Mesendoderm (in vitro differentiated cells): Measurements from ENCODE around the gene YPEL3.
A peak's percentile ranks its signal among the peaks of the same experiment; 100 is the strongest.

Experiments
- DNase-seq: peaks from one replicate; pipeline ENCODE4 v3.0.0; 2013
- H2AK5ac ChIP-seq: 2 replicates; pipeline ENCODE4 v1.6.1; 2013; ENCODE audit warnings: low read length, inconsistent platforms
- H2BK120ac ChIP-seq: 2 replicates; pipeline ENCODE4 v1.6.1; 2013; ENCODE audit warnings: low read depth, mild to moderate bottlenecking, low read length, moderate library complexity, mixed read lengths
- H2BK15ac ChIP-seq: replicated peaks from 2 replicates; pipeline ENCODE4 v1.6.1; 2013; ENCODE audit warnings: low read depth, mild to moderate bottlenecking, moderate library complexity
- H2BK5ac ChIP-seq: 2 replicates; pipeline ENCODE4 v1.6.1; 2013; ENCODE audit warnings: low read length, inconsistent platforms
- H3K18ac ChIP-seq: 2 replicates; pipeline ENCODE4 v1.6.1; 2013; ENCODE audit warnings: mild to moderate bottlenecking, low read length, mixed read lengths
- H3K23ac ChIP-seq: one replicate; pipeline ENCODE4 v1.6.1; 2013; ENCODE audit warnings: low read length
- H3K27ac ChIP-seq: 2 replicates; pipeline ENCODE4 v1.5.1; 2013; ENCODE audit warnings: low read depth, mild to moderate bottlenecking, inconsistent platforms, low read length, moderate library complexity
- H3K27me3 ChIP-seq: 2 replicates; pipeline ENCODE4 v1.6.1; 2013; ENCODE audit warnings: low read length, control low read depth, mild to moderate bottlenecking, inconsistent platforms; ENCODE audit not compliant: insufficient read depth, poor library complexity
- H3K36me3 ChIP-seq: 2 replicates; pipeline ENCODE4 v1.6.1; 2013; ENCODE audit warnings: low read length, inconsistent platforms; ENCODE audit not compliant: control insufficient read depth, insufficient read depth
- H3K4ac ChIP-seq: one replicate; pipeline ENCODE4 v1.6.1; 2013; ENCODE audit warnings: low read depth, mild to moderate bottlenecking, low read length, moderate library complexity
- H3K4me1 ChIP-seq: 2 replicates; pipeline ENCODE4 v1.6.1; 2013; ENCODE audit warnings: low read depth, low read length, inconsistent platforms; ENCODE audit not compliant: control insufficient read depth
- H3K4me2 ChIP-seq: 2 replicates; pipeline ENCODE4 v1.6.1; 2013; ENCODE audit warnings: low read length
- H3K4me3 ChIP-seq: 2 replicates; pipeline ENCODE4 v1.5.1; 2013; ENCODE audit warnings: mild to moderate bottlenecking, low read length
- H3K56ac ChIP-seq: one replicate; pipeline ENCODE4 v1.6.1; 2013; ENCODE audit warnings: low read length
- H3K79me1 ChIP-seq: 2 replicates; pipeline ENCODE4 v1.6.1; 2013; ENCODE audit warnings: low read length, inconsistent platforms
- H3K79me2 ChIP-seq: 2 replicates; pipeline ENCODE4 v1.6.1; 2013; ENCODE audit warnings: mild to moderate bottlenecking, low read length; ENCODE audit not compliant: control insufficient read depth, insufficient read depth
- H3K9ac ChIP-seq: 2 replicates; pipeline ENCODE4 v1.6.1; 2013; ENCODE audit warnings: low read length, inconsistent platforms
- H4K5ac ChIP-seq: one replicate; pipeline ENCODE4 v1.6.1; 2013; ENCODE audit warnings: low read length
- H4K8ac ChIP-seq: one replicate; pipeline ENCODE4 v1.6.1; 2013; ENCODE audit warnings: low read depth, mild to moderate bottlenecking, control low read depth, low read length, moderate library complexity
- WGBS: extraction: QIAGEN DNeasy Blood & Tissue Kit; methylation state at CpG from one replicate; pipeline ENCODE4 v1.1.7; 2013; ENCODE audit warnings: low lambda C conversion rate, missing lambda C conversion rate; ENCODE audit not compliant: insufficient coverage; ENCODE audit errors: extremely low coverage; 5-methylcytosine and 5-hydroxymethylcytosine counted together

YPEL3 gene

DNA sequence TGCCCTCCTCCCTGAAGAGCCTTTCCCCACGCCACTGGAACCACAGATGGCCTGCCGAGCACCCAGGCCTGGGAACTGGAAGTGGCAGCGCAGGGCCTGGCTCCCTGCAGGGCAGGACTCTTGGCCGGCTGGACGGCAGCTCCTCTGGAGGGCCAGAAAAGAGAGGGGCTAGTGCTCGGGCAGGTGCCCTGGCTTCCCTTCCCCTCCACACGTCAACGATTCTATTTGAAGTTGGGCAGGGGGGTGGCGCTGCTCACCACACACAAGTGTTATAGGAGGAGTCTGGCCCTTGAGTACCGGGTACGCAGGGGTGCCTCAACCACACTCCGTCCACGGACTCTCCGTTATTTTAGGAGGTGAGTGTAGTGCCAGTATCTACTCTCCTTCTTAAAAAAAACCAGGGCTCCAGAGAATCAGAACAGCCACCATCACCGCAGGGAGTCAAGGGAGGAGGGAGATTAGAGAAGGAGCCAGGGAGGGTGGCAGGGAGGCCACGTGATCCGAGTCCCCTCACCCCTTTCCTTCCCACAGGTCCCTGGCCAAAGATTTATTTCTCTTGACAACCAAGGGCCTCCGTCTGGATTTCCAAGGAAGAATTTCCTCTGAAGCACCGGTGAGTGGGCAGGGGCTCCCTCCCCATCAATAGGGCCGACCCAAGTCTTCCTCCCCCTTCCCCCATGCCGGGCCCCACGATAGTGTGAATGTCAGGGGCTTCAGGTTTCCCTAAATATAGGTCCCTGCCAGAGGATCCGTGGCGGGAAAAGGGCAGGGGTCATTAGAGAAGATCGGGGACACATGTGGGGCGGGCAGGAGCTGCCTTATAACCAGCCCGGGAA, 31.9 kb downstream of the YPEL3 start:
- Histone ChIP-seq H3K9ac (peak overlapping the region; percentile 100), H2AK5ac (no peak overlapping the region), H3K27ac (peak overlapping the region; percentile 100), H2BK5ac (no peak overlapping the region), H3K4me3 (peak overlapping the region; percentile 86), H4K8ac (peak overlapping the region; percentile 28), H3K4ac (peak overlapping the region; percentile 98), H2BK120ac (peak overlapping the region; percentile 46), H3K79me2 (peaks cover 22% of the 10 kb centered on the region), H3K18ac (peak overlapping the region; percentile 31), H3K4me2 (peak overlapping the region; percentile 93), H3K56ac (peak overlapping the region; percentile 100), H3K79me1 (peaks cover 20% of the 10 kb centered on the region), H3K27me3 (no peaks in the 10 kb centered on the region), H3K36me3 (peaks cover 11% of the 10 kb centered on the region), H3K23ac (peak overlapping the region; percentile 85), H2BK15ac (no peak overlapping the region), H4K5ac (no peak overlapping the region), H3K4me1 (peaks cover 11% of the 10 kb centered on the region)
- DNase-seq: peak; percentile 77
- no CpG with 5 or more reads among the region's 27 CpGs for WGBS

DNA sequence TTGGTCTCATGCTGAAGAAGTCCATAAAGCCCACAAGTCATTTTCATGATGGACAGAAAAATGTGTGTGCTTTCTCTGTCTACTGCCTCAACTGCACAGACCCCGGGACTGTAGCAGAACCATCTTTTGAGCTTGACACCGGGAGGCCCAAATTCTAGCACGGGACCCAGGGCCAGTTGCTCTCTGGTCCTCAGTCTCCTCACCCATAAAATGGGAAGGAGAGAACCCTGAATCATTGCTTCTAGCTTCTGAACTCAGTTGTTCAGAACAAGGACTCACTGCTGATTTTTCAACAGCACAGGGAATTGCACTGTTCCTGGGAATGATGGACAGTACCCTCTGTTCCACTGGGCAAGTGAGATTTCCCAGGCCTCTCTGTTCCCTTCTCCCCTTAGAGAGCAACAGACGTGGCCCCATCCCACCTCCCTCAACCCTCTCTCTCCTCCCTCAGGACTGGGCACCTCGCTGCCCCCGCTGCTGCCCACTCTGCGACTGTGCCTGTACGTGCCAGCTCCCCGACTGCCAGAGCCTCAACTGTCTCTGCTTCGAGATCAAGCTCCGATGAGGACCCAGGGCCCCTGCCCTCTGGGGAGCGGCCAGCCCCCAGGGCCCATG, 32.6 kb downstream of the YPEL3 start:
- H3K56ac ChIP-seq: peak overlapping the region; percentile 100
- no peak overlapping the region for H4K5ac ChIP-seq
- no peak overlapping the region for H2BK120ac ChIP-seq
- H2AK5ac ChIP-seq: peak overlapping the region; percentile 58
- H3K79me1 ChIP-seq: peaks cover 14% of the 10 kb centered on the region
- H3K9ac ChIP-seq: peak overlapping the region; percentile 100
- H2BK5ac ChIP-seq: no peak overlapping the region
- no peak overlapping the region for H3K27ac ChIP-seq
- no peak overlapping the region for H3K4me3 ChIP-seq
- no peaks in the 10 kb centered on the region for H3K27me3 ChIP-seq
- peak overlapping the region; percentile 85 for H3K23ac ChIP-seq
- H3K4me2 ChIP-seq: peak overlapping the region; percentile 93
- peaks cover 6% of the 10 kb centered on the region for H3K36me3 ChIP-seq
- no peak overlapping the region for H3K4ac ChIP-seq
- no CpG with 5 or more reads among the region's 12 CpGs for WGBS
- H2BK15ac ChIP-seq: no peak overlapping the region
- H3K4me1 ChIP-seq: peaks cover 11% of the 10 kb centered on the region
- peaks cover 21% of the 10 kb centered on the region for H3K79me2 ChIP-seq
- H3K18ac ChIP-seq: no peak overlapping the region
- no peak for DNase-seq
- no peak overlapping the region for H4K8ac ChIP-seq

DNA sequence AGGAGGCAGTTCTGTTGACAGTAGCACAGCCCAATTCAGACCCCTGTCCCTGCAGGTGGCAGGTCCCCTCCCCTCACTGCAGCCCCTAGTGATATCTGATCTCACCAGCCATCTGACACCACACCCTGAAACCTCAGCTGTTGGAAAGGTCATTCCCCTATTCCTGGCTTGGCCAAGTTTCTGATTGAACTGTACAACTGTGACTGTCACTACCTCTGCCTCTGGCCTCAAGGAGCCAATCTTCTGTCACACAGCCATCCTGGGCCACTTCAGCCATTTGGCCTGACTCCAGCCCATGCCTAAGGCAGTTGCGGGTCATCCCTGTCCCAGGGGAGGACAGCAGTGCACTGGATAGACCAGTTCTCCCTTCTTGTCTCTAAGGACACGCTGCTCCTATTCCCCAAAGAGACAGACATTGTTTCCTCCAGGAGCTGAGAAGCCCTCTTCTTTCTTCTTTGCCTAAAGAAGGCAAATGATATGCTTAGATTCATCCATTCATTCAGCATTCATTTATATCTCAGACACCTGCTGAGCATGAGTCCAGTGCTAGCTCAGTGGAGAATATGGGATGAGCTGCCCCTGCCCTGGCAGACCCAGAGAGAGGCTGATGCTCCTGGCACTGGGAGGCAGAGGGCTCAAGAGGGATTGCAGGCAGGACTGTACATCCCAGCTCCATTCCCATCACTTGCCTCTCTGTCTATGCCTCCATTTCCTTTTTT, 35.0 kb downstream of the YPEL3 start:
- Histone ChIP-seq H3K27me3 (no peaks in the 10 kb centered on the region), H3K23ac (no peak overlapping the region), H3K4ac (no peak overlapping the region), H4K8ac (no peak overlapping the region), H3K4me3 (no peak overlapping the region), H3K79me2 (peaks cover 4% of the 10 kb centered on the region), H3K4me2 (no peak overlapping the region), H3K27ac (no peak overlapping the region), H2BK120ac (no peak overlapping the region), H3K36me3 (no peaks in the 10 kb centered on the region), H3K4me1 (peaks cover 5% of the 10 kb centered on the region), H2BK15ac (no peak overlapping the region), H3K9ac (no peak overlapping the region), H2AK5ac (no peak overlapping the region), H3K56ac (no peak overlapping the region), H3K18ac (no peak overlapping the region), H4K5ac (no peak overlapping the region), H3K79me1 (peaks cover 2% of the 10 kb centered on the region), H2BK5ac (no peak overlapping the region)
- DNase-seq: no peak
- WGBS: no CpG with 5 or more reads among the region's 2 CpGs

DNA sequence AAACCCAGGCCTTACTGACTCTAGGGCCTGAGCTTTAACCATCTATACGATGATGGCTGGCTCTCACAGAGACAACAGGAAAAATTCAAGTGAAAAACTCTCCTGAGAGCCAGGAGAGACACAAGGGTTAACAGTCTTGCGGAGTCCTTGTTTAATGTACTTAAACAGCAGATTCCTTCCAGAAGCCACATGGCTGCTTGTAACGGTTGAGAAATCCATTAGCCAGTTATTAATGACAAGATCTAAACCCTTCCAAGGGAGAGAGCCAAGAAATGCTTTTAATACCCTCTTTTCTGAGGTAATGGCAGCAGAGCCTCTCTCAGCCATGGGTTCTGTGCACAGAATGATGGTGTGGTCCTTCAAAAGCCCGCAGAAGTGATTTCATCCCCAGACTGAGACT, 35.7 kb downstream of the YPEL3 start:
- DNase-seq: no peak
- H3K27ac ChIP-seq: no peak overlapping the region
- H3K4me1 ChIP-seq: peaks cover 5% of the 10 kb centered on the region
- no peak overlapping the region for H3K56ac ChIP-seq
- H3K23ac ChIP-seq: no peak overlapping the region
- H4K5ac ChIP-seq: no peak overlapping the region
- H3K18ac ChIP-seq: no peak overlapping the region
- H2AK5ac ChIP-seq: no peak overlapping the region
- no peak overlapping the region for H3K9ac ChIP-seq
- H3K79me2 ChIP-seq: no peaks in the 10 kb centered on the region
- no peaks in the 10 kb centered on the region for H3K36me3 ChIP-seq
- no peak overlapping the region for H3K4ac ChIP-seq
- H2BK15ac ChIP-seq: no peak overlapping the region
- H3K4me3 ChIP-seq: no peak overlapping the region
- no peak overlapping the region for H3K4me2 ChIP-seq
- no peak overlapping the region for H2BK5ac ChIP-seq
- H2BK120ac ChIP-seq: no peak overlapping the region
- WGBS: no CpG with 5 or more reads among the region's 4 CpGs
- H4K8ac ChIP-seq: no peak overlapping the region
- peaks cover 2% of the 10 kb centered on the region for H3K79me1 ChIP-seq
- no peaks in the 10 kb centered on the region for H3K27me3 ChIP-seq

DNA sequence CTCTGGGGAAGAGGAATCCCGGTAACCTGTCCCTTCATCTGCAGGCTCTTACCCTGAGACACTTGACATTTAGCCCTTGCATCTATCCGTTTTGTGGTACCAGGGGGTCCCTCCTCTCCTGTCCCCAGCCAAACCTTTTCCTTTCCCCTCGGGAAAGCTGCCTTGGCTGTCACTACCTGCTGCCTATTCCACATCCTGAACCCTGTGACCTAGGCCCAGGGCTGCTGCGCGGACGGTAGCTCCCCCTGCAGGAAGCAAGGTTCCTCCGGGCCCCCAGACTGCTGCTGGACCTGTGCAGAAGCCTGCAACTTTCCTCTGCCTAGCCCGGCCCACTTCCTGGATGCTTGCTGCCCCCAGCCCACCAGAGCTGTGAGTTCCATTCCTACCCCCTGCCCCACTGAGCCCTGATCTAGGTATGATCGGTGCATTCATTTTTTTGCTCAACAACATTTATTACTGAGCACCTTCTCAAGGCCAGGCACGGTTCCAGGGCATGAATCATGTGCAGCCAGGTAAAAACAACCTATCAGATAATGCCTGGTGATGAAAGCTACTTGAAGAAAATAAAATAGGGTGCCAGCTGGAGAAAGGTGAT, 41.0 kb downstream of the YPEL3 start:
- H3K9ac ChIP-seq: no peak overlapping the region
- H3K79me2 ChIP-seq: no peaks in the 10 kb centered on the region
- H2BK5ac ChIP-seq: no peak overlapping the region
- peak; percentile 80 for DNase-seq
- H4K8ac ChIP-seq: no peak overlapping the region
- H2BK15ac ChIP-seq: no peak overlapping the region
- no peaks in the 10 kb centered on the region for H3K36me3 ChIP-seq
- no peaks in the 10 kb centered on the region for H3K79me1 ChIP-seq
- no peak overlapping the region for H3K18ac ChIP-seq
- no peak overlapping the region for H3K27ac ChIP-seq
- H4K5ac ChIP-seq: no peak overlapping the region
- no peak overlapping the region for H3K23ac ChIP-seq
- no peaks in the 10 kb centered on the region for H3K27me3 ChIP-seq
- no peak overlapping the region for H3K4ac ChIP-seq
- WGBS: no CpG with 5 or more reads among the region's 10 CpGs
- H3K4me3 ChIP-seq: no peak overlapping the region
- no peak overlapping the region for H2AK5ac ChIP-seq
- H2BK120ac ChIP-seq: no peak overlapping the region
- no peak overlapping the region for H3K56ac ChIP-seq
- no peak overlapping the region for H3K4me2 ChIP-seq
- no peaks in the 10 kb centered on the region for H3K4me1 ChIP-seq
